ENCODE data around the gene MCAM.
A peak's percentile ranks its signal among the peaks of the same experiment; 100 is the strongest.

DNA sequence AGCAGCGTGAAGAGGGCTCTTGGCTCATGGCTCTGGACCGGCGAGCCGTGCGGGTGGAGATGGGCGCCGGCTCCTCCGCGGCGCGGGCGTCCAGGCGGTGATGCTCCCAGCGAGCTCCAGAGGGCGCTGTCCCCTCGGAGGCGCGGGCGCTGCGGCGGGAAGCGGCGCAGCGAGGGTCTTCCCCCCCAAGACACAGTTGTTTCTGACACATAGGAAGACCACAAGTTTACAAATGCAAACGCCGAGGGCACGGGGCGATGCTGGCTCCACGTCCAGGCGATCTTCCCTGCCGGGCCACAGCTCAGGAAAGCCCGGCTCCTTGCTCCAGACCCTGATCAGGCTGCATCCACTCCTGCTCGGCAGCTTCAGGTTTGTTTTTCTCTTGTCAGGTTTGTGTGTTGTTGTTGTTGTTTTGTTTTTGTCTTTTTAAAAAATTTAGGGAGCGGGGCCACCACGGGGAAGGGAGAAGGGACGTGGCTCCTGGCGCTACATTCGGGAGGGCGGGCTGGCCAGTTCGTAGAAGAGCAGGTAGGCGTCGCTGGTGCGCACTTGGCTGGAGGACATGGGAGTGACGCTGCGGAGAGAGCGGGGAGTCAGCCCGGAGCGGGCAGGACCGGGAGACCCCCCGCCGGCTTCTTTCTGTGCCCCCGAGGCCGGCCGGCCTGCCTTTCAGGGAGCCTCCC lies 39.6 kb upstream of the MCAM start:
- TF ChIP-seq, protein P1, sequence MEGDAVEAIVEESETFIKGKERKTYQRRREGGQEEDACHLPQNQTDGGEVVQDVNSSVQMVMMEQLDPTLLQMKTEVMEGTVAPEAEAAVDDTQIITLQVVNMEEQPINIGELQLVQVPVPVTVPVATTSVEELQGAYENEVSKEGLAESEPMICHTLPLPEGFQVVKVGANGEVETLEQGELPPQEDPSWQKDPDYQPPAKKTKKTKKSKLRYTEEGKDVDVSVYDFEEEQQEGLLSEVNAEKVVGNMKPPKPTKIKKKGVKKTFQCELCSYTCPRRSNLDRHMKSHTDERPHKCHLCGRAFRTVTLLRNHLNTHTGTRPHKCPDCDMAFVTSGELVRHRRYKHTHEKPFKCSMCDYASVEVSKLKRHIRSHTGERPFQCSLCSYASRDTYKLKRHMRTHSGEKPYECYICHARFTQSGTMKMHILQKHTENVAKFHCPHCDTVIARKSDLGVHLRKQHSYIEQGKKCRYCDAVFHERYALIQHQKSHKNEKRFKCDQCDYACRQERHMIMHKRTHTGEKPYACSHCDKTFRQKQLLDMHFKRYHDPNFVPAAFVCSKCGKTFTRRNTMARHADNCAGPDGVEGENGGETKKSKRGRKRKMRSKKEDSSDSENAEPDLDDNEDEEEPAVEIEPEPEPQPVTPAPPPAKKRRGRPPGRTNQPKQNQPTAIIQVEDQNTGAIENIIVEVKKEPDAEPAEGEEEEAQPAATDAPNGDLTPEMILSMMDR (IDR thresholded peaks at IDR 0.05; ENCODE audit: control extremely low read depth in 1 of 3, insufficient read depth in 1 of 3, low read depth in 1 of 3, low read length in 3 of 3), result peak; percentile 77 to 97 (median 93)
- TF ChIP-seq POLR2A (IDR thresholded peaks at IDR 0.05; ENCODE audit: control extremely low read depth in 1 of 2, low read depth in 2 of 2, low read length in 2 of 2) (no peak), GABPA (IDR thresholded peaks at IDR 0.05; ENCODE audit: borderline replicate concordance, insufficient read depth, low read length) (no peak; the same call in 1 of the 2 replicates), RXRA (IDR thresholded peaks at IDR 0.05; ENCODE audit: insufficient read depth, low read depth, low read length) (no peak), RAD21 (IDR thresholded peaks at IDR 0.05 in 1 of 2, conservative IDR thresholded peaks at IDR 0.05 in 1 of 2; ENCODE audit: low read depth in 2 of 2, low read length in 2 of 2) (peak; percentile 74 to 85), NRF1 (IDR thresholded peaks at IDR 0.05; ENCODE audit: low read depth, low read length) (0 out of 2 replicates have a peak, but pooled peaks have one; percentile 12), RFX5 (IDR thresholded peaks at IDR 0.05; ENCODE audit: borderline replicate concordance, low read depth, low read length) (no peak)
